ENCODE measurements around the gene ATN1.

The ATN1 gene

GRCh38 chr12:6979021-6979420, 51.3 kb downstream of the ATN1 start:
- DNase-seq: no peak

DNA sequence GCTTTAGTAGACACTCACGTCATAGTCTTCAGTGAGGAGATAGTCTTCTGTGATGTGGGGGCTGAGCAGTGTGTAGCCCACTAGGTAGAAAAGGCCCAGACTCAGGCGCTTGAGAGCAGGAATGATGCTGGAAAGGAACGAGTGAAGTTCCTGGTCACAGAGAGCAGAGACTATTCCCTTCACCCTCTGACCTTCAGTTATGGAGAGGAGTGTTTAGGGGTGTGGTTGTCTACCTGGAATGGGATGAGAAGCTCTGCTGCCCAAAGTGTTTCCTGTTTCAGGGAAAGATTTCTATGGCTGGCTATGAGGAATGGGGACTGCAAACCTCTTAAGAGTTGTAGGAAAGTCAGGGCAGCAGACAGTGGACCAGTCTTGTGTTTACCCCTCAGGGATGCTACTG, 51.7 kb downstream of the ATN1 start:
- no peak for DNase-seq

DNA sequence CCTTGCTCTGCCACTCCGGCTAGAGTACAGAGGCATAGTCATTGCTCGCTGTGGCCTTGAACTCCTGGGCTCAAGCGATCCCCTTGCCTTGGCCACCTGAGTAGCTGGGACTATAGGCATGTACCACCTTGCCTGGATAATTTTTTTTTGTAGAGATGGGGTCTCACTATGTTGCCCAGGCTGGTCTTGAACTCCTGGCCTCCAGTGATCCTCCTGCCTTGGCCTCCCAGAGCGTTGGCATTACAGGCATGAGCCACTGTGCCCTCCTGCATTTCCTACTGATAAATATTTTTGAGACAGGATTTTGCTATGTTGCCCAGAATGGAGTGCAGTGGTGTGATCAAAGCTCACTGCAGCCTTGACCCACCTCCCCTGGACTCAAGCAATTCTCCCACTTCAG, 52.3 kb downstream of the ATN1 start:
- no peak for DNase-seq

GRCh38 chr12:6980740-6981139, 53.0 kb downstream of the ATN1 start:
- no peak for DNase-seq

DNA sequence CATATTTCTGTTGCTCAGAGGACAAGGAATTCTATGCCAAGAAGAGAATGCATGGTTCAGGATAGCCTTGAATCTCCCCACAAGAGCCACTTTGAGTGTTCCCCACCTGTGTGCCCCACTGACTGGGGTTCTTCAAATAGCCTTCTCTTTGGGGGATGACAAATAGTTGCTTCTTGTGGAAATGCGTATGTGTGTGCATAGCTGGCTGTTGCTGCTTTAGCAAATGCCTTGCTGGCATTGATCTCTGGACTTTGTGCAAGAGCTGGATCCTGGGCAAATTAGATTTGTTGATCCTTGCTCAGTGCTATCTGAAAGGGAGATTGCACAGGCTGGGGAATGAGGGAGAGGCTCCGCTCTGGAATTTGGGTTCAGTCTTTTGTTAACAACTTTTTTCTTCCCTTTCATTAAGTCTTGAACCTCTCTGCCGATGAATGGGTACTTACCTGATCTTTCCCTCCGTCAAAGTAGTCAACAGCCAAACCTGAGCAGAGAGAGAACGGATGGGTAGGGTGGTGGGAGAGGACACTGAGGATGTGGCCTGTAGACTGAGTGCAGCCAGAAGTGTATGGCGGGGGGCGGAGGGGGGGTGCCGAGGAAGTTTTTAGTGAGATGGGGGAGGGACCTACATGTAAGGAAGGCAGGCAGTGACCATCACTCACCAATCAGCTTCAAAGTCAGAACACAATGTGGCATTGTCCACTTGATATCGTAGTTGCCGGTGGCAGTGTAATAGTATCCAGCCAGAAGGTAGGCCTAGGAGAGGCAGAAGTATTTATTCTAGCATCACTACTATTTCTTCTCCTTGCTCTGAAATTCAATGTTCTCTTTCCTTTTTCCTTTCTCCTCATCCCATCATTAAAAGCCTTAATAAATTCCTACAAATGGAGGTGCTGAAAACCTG, 53.6 kb downstream of the ATN1 start:
- no peak for DNase-seq

GRCh38 chr12:6982532-6982931, 54.8 kb downstream of the ATN1 start:
- DNase-seq: no peak

- DNase-seq: no peak
Measured at GRCh38 chr12:6987956-6988553, 60.3 kb downstream of the ATN1 start.
